GM19240 (cell line): ENCODE measurements around the gene SAP30BP.

Experiments used
- DNase-seq: peaks from one replicate; pipeline ENCODE4 v3.0.0; 2011; ENCODE audit warnings: low spot score; ENCODE audit not compliant: insufficient read length

SAP30BP gene

GRCh38 chr17:75646638-75646992 is 20.5 kb upstream of the SAP30BP start:
- no peak for DNase-seq

- no peak for DNase-seq
Measured at GRCh38 chr17:75647061-75647460, 20.1 kb upstream of the SAP30BP start.

GRCh38 chr17:75647921-75648320 is 19.2 kb upstream of the SAP30BP start:
- no peak for DNase-seq

GRCh38 chr17:75649687-75650086 is 17.5 kb upstream of the SAP30BP start:
- DNase-seq, result no peak

GRCh38 chr17:75650874-75651273 is 16.3 kb upstream of the SAP30BP start:
- DNase-seq, result no peak

GRCh38 chr17:75652341-75652740 is 14.8 kb upstream of the SAP30BP start:
- DNase-seq, result no peak

- DNase-seq, result no peak
Measured at GRCh38 chr17:75652934-75653549, 14.1 kb upstream of the SAP30BP start.

GRCh38 chr17:75654176-75654575 is 13.0 kb upstream of the SAP30BP start:
- DNase-seq, result no peak

- DNase-seq, result no peak
Measured at GRCh38 chr17:75658237-75658636, 8.9 kb upstream of the SAP30BP start.

GRCh38 chr17:75661531-75661930 is 5.6 kb upstream of the SAP30BP start:
- DNase-seq, result no peak

GRCh38 chr17:75662511-75662910 is 4.6 kb upstream of the SAP30BP start:
- DNase-seq, result no peak

- no peak for DNase-seq
Measured at GRCh38 chr17:75664099-75664549, 3.0 kb upstream of the SAP30BP start.

- no peak for DNase-seq
Measured at GRCh38 chr17:75665981-75666380, 1.2 kb upstream of the SAP30BP start.

GRCh38 chr17:75667825-75668224 is 687 bp downstream of the SAP30BP start:
- no peak for DNase-seq

- no peak for DNase-seq
Measured at GRCh38 chr17:75668489-75668888, 1.4 kb downstream of the SAP30BP start.

- no peak for DNase-seq
Measured at GRCh38 chr17:75670868-75671267, 3.7 kb downstream of the SAP30BP start.

- no peak for DNase-seq
Measured at GRCh38 chr17:75672011-75672410, 4.9 kb downstream of the SAP30BP start.

GRCh38 chr17:75673487-75673886 is 6.3 kb downstream of the SAP30BP start:
- no peak for DNase-seq

GRCh38 chr17:75676461-75676860 is 9.3 kb downstream of the SAP30BP start:
- DNase-seq, result no peak

- DNase-seq, result no peak
Measured at GRCh38 chr17:75679706-75680211, 12.6 kb downstream of the SAP30BP start.

GRCh38 chr17:75680431-75680830 is 13.3 kb downstream of the SAP30BP start:
- DNase-seq, result no peak

- no peak for DNase-seq
Measured at GRCh38 chr17:75681289-75681688, 14.2 kb downstream of the SAP30BP start.

- no peak for DNase-seq
Measured at GRCh38 chr17:75683583-75683982, 16.4 kb downstream of the SAP30BP start.

- DNase-seq, result no peak
Measured at GRCh38 chr17:75684249-75684648, 17.1 kb downstream of the SAP30BP start.
